GM18907 (cell line): ENCODE measurements around the gene NFATC2.
"Not testable (repeated sequence)": the region's sequence is repeated elsewhere in the genome, so short reads cannot be mapped to it uniquely, and the experiment has no call there.

Experiments
- ATAC-seq: cut with Tn5 transposase; IDR thresholded peaks from one replicate; pipeline ENCODE4 v1.9.1; 2021; ENCODE audit warnings: mild to moderate bottlenecking, moderate library complexity; ENCODE audit not compliant: unreplicated experiment

Gene NFATC2

DNA sequence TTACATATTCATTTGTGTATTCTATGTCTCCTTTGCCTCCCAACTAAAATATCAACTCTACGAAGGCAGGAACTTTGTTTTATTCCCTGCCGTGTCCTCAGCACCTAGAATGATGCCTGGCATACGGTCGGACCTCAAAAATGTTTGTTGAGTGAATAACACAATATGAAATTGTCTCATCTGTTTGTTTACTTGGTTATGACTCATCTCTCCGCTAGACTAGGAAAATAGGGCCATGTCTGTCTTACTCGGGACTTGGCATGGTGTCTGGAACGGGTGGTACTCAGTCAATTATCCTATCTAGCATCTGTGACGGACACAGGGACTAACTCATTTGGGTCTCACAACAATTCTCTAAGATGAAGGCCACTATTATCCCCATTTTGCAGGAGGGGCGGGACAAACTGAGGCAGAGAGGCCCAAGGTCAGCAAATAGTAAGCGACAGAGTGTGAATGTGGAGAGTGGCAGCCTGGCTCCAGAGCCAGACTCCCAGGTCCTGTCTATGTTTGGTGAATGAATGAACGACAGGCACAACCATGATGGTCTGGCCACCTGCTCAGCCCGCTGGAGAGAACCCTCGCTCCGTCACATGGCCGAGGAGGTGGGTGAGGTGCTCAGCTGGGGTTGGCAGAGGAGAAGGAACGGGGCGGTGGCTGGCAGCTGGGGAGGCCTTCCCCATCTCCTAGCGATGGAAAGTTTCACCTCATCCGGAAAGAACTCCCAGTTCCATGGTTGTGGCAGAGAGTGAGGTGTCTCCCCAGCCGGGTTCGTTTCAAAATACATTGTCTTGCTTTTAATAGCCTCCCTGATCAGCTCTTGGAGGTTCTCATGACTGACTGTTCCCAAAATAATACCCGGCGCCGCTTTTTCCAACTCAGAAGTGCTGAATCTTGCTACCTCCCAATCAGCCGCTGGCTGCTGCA lies 27.6 kb upstream of the NFATC2 start:
- ATAC-seq = no peak

DNA sequence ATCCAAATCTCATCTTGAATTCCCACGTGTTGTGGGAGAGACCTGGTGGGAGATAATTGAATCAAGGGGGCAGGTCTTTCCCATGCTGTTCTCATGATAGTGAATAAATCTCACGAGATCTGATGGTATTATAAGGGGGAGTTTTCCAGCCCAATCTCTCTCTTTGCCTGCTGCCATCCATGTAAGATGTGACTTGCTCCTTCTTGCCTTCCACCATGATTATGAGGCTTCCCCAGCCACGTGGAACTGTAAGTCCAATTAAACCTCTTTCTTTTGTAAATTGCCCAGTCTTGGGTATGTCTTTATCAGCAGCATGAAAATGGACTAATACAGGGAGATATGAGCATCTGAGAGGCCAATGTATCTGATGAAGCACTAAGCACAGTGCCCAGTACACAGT lies 26.0 kb upstream of the NFATC2 start:
- ATAC-seq = not testable (repeated sequence)

DNA sequence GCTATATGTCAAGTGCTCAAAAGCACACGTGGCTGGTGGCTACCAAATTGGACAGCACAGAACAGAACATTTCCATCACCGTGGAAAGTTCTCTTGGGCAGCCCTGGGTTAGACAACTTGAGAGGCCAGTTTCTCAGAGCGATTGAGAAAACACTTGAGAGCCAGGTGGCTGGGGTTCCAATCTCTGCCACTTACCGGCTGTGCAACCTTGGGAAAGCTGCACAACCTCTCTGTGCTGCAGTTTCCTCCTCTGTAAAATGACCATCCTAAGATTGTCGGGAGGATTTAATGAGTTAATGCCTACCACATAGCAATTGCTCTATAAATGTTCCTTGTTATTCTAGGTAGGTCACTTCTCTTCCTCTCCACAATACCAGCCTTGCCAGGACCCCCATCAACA lies 25.1 kb upstream of the NFATC2 start:
- ATAC-seq = no peak

DNA sequence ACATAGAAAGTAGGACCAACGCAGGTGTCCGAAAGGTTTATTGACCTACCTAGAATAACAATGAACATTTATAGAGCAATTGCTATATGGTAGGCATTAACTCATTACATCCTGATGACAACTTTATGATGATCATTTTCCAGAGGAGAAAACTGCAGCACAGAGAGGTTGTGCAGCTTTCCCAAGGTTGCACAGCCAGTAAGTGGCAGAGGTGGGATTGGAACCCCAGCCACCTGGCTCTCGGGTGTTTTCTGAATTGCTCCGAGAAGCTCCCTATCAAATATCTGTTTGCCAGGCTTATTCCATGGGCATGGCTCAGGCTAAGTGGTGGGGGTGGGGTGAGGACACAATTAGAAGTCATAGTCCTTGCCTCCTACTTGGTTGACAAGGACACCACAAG lies 24.1 kb upstream of the NFATC2 start:
- no peak for ATAC-seq

DNA sequence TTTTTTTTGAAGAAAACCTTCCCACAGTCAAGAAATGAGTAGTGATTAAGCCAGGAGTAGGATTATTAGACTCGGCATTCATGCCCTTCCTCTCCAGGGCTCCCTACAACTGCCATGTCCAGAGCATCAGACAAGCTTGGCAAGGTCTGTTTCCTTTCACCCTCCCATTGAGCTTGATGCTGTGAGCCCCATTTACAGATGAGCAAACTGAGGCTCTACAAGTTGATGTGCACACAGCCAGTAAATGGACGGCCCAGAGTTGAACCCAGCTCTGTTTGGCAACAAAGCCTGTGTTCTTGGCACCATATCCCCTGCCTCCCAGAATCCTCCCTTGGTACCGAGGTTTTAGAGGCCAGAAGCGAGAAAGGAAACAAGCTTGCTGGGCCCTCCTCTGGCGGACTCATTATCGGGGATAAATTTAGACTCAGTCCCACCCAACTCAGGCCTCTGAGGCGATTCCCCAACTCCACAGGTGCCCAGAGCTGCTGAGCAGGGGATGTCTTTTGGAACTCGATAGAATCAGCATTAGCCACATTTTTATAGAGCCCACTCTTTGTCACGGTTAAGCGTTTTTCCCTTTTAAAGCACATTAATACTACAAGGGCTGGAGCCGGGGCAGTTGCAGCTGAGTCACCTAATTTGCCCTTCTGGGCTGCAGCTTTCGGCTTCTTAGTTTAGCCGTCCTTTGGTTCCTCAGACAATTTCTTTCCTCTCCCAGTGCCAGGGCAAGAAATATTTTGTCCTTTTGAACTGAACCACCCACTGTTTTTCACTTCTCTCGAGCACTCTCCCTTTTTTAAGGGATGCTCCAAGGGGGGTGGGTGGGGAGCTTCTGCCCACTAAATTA lies 23.0 kb upstream of the NFATC2 start:
- no peak for ATAC-seq

DNA sequence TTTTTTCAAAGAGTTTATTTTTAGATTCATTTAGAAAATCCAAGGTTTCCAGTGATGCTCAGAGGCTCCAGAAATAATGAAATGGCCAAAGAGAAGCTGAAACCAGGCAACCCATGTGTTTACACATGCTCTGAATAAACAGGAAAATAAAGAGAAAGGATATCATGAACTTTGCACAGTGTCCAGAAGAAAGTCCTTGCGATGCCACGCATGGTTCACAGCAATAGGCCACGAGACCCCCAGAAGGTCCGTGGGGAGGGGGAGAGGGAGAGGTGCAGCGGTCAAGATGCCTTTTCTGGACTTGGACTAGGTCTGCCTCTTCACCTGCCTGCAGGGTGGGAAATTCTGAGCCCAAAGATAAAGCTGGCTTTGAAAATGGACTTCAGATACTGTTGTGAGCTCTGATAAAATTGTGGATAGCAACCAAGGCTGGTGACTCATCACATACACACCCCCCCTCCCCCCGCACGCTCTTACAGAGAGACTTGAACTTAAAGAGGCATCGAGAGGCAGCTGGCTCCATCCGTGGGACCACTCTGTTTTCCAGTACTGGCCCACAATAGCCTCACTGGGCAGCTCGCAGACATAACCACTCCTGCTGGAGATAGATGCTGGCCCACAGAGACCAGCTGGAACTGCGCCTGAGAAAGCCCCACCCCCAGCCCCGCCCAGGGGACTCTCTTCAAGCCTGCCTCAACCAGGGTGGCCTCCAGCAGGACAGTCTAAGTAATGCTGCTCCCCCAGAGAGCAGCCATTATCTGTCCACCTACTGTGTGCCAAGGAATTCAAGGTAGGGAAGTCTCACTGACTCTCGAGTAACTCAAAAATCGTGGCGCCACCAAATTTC lies 21.2 kb upstream of the NFATC2 start:
- no peak for ATAC-seq

DNA sequence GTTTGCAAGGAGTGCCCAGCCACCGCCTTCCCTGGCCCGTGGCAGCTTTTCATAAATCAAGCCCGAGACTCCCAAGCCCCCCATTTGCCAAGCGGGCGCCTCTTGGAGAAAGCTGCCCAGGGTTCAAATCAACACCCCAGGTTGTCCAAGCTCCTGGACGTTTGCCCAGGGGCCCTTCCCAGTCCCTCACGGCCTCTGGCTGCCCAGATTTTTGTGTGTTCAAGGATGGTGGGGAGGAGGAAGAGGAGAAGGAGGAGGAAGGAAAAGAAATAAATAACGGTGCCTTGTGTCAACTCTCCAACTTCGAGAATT lies 20.6 kb upstream of the NFATC2 start:
- no peak for ATAC-seq

DNA sequence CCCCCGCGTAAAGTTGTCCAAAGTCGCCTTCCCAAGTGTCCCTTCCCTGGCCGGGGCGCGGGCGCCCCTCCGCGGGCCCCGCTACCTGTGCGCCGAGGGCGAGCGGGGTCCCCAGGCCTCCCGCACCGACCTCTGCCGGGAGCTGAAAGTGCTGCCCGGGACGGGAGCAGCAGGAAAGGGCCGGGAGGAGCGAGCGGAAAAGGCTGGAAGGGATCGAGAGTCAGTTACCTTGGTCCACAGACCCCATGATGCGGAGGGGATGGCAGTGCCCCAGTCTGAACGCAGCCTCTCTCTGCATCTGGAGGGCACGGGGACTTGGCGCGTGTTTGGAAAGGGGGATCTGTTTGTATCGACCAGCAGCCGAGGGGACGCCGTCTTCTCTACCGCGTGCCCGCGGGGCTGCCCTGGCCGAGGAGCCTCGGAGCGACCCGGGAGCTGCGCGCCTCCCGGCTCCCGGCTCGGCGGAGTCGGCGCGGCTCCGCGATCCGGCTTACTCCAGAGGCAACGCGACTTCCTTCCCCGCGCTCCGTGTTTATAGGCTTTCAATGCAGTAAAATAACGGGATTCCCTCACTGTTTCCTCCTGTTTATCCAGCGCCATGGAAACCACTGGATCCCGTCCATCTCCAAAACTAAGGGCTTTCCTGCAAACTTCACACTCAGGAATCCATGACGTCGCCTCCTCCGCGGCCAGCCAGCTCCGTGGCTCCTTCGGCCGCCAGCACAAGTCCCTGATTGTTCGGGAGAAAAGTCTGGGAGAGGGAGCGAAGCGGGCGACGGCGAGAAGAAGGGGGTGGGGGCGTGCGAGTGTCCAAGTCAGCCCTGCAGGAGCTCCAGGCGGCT lies 20.0 kb upstream of the NFATC2 start:
- no peak for ATAC-seq

DNA sequence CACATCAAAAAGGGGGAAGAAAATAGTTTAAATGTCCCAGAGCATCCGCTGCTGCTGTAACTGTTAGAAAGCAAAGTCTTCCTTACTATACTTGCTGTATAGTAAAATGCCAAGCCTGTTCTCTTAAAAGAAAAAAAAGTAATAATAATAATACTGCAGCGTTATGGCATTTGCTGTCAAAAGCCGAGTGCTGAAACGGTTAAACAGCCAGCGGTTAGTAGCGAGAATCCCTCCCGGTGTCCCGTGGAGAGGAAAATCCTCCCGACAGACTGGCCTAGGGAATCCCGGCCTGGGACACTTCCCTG lies 19.5 kb upstream of the NFATC2 start:
- ATAC-seq = no peak

DNA sequence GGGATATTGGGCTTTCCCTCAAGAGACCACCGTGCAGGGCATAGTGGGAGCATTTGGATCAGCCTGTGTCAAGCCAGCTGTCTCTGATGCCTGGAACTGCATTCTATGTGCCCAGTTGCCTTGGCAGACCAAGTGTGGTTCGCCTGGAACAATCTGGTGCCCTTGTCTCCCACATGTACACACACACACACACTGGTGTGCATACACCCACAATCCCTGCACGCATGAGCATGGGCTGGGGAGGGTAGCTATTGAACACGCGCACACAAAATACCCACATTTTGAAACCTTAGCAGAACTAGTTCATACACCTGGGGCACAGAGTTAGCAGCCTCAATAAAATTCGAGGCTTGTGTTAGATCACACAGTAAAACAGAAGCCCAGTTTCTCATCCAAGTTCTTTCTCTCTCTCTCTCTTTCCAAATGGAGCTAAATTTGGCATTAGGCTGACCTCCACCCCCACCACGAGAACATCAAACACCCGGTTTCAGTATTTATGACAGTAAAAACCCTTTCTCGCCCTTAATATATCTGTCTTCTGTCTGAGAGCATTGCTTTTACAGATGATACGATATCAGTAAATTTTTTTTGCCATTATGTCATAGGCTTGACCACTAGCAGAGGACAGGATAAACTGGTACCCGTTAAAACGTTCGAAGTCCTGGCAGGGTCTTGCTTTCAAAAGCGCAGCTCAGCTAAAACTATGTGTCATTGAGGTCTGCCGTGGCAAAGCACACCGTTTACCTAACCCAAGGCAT lies 18.2 kb upstream of the NFATC2 start:
- ATAC-seq = no peak

DNA sequence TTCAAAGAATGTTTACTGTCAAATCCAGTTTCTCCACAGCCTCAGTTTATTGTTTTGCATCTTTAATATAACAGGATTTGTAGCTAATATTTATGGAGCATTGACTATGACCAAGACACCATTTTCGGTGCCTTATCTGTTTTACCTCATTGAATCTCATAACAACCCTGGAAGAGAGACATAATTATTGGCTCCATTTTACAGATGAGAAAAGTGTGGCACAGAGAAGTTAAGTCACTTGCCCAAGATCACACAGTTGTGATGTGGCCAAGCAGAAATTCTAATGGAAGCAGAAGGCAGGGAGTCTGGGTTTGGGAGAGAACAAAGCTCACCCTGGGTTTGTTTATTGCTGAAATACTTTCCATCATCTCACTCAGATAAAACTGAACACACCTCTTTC lies 17.5 kb upstream of the NFATC2 start:
- ATAC-seq = no peak

DNA sequence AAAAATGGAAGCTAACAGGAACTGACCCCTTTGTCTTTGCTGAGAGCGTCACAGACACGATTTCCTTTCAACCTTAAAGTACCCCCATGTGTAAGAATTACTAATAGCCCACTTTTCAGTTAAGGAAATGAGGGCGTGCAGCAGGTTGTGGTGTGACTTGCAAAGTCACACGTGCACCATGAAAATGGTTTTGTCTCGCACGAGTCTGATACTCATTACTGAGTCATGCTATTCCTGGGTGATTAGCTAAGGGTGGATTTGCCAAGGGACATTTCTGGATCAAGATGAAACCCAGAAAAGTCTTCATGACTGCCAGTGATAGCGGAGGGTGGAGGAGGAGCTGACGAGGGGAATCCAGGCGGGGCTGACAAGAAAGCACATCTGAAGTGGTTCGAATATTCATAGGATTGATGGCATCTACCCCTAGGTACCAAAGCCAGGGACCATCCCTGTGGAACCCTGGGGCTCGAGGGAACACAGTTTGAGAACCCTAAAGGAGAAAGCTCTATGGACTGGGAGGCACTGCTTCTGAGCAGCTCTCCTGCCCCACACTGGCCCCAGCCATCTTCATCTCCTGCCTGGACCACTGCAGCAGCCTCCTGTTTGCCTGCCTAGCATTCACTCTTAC lies 12.1 kb upstream of the NFATC2 start:
- no peak for ATAC-seq

DNA sequence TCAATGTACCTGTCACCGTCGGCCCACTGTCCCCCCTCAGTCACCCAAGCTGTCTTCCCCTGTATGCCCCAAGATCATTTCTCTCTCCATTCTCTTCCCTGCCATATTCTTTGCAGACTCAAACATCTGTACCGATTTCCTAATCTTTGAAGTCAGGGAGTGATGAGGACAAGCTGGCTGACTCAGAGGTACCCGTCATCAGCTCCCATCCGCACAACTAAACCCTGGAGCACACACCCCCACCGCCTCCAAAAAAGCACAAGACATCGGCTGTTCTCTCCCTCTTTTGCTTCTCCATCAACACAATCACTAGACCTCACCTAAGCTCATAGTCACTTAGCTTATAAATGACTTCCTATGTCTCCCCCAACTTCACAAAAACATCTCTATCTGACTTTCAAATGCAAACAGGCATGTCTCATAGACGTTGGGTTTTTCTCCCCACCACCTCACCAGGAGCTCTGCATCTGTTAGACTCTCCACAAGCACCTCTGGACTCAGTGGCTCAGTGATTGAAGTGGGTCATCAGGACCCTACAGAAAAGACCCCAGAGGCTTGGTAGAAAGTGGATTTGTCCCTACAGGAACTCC lies 11.5 kb upstream of the NFATC2 start:
- no peak for ATAC-seq

DNA sequence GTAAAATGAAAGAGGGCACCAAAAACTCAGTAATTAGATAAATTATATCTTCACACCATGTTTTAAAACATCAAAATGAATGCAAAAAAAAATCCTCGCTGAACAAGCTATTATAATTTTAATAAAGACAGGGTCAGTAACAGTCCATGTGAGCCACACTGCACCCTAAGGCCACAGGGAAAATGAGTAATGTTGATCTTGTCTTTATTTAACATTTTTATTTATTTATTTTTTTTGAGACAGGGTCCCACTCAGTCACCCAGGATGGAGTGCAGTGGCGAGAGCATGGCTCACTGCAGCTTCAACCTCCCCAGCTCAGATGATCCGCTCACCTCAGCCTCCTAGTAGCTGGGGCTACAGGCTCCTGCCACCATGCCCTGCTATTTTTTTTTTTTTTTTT lies 8.7 kb upstream of the NFATC2 start:
- ATAC-seq = no peak

DNA sequence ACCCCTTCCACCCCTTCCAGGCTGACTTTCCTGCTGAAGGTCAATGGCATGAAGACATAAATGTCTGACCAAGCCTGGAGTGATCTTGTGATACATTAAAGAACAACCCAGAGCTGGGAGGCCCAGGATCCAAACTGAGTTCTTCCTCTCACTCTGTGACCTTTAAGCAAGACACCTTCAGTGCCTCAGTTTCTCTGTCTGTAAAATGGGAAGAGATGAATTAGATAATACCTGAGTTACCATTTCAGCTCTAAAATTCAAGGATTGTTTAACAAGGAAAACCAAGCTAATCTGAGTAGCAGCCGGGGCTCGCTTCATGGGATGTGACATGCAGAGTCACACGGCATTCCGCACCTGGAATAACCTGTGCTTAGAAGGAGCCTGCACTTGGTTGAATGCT lies 7.0 kb upstream of the NFATC2 start:
- no peak for ATAC-seq

DNA sequence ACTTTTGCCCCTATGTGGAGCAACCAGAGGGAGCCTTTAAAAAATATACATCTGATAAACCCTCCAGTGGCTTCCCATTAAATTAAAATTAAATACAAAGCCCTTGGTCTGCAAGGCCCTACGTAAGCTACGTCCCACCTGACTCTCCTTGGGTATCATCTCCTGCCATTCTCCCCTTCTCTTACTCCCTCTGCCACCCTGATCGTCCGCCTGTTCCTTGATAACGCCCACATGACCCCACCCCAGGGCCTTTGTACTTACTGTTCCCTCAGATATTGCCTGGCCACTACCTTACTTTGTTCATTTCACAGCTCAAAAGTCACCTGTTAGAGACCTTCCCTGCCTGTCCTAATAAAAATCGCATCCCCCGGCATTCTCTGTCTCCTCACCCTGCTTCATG lies 5.4 kb upstream of the NFATC2 start:
- no peak for ATAC-seq

DNA sequence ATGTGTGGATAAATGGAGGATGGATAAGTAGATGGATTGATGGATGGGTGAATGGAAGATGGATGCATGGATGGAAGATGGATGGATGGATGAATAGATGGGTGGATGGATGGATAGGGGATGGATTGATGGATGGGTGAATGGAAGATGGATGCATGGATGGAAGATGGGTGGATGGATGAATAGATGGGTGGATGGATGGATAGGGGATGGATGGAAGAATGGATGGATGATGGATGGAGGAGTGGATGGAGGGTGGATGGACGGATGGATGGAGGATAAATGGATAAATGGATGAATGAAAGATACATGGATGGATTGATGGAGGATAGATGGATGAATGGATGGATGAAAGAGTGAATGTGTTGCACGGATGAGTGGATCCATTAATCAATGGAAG lies 3.0 kb upstream of the NFATC2 start:
- no peak for ATAC-seq

DNA sequence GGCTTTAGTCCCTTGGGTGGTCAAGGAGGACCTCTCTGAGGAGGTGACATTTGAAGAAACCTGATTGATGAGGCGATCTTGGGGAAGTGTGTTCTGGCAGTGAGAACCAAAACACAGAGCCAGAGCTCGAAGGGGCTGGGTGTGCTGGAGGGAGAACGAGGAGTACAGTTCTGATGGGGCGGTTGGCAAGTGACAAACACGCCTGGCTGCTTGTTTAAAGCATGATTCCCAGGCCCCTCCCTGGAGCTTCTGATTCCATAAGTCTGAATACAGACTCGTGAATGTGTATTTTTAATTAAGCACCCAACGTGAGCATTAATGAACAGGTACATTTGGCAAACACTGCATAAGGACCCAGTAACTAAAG lies 886 bp upstream of the NFATC2 start:
- no peak for ATAC-seq

DNA sequence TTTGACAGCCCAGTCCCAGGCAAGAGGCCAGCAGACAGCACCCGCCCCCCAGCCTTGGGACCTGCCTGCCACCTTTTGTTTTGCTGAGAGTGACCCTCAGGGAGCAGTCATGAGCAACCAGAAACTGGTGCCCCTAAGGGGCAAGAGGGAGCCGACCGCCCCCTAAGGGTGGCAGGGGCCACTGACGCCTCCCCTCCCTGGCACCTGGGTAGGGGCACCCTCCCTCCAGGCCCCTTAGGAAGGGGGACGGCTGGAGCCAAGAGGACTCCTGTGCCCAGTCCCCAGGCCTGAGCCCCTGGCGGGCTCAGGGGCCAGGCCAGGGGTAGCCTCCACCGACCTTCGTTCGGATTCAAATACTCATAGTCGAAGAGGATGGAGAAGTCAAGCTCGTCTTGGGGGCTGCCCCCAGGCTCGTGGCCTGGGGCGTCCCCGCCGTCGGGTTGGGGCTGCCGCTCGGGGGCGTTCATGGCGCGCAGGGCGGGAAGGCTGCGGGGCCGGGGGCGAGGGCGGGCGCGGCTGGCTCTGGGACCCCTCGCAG lies 417 bp downstream of the NFATC2 start:
- peak; percentile 51 for ATAC-seq
